H1 (cell line): ENCODE results near the gene TMEM45A. TPM values are rescaled to one million over a fixed set of nuclear protein-coding genes. Genes with fewer than 3 reads are reported as not detected.

Experiments
- CTCF ChIA-PET: fragments of 300-600 bp; sonication (Branson Sonifier 250); formaldehyde crosslinking; loops from one replicate; lab custom pipeline; 2021; ENCODE audit not compliant: partially characterized antibody; lab: Charles Lee
- POLR2A ChIA-PET: fragments of 300-600 bp; sonication (Branson Sonifier 250); formaldehyde crosslinking; loops from one replicate; lab custom pipeline; 2021; ENCODE audit warnings: inconsistent platforms; ENCODE audit not compliant: partially characterized antibody; lab: Charles Lee
- DNase-seq, 2 experiments: peaks; one replicate each; pipeline versions ENCODE4 v3.0.0 to v3.0.0-alpha.2; 2010 to 2022; ENCODE audit warnings: low spot score in 2 of 2, low read depth in 1 of 2, mixed read lengths in 1 of 2
- FAIRE-seq: peaks from 2 replicates; lab custom pipeline; 2011; peaks lifted over from hg19 to GRCh38; lab: Jason Lieb, UNC
- H2AFZ ChIP-seq: 2 replicates; pipeline ENCODE4 v1.8.1; 2012; ENCODE audit warnings: low read length, inconsistent platforms
- H2AK5ac ChIP-seq: 2 replicates; pipeline ENCODE4 v1.6.1; 2013; ENCODE audit warnings: low read depth, low read length
- H2BK120ac ChIP-seq: replicated peaks from 2 replicates; pipeline ENCODE3; 2013; ENCODE audit warnings: low read depth, low read length, inconsistent platforms
- H2BK12ac ChIP-seq: 2 replicates; pipeline ENCODE4 v1.6.1; 2013; ENCODE audit warnings: low read depth, low read length
- H2BK15ac ChIP-seq: 2 replicates; pipeline ENCODE4 v1.6.1; 2013; ENCODE audit warnings: low read length
- H2BK20ac ChIP-seq: 2 replicates; pipeline ENCODE4 v1.6.1; 2013; ENCODE audit warnings: low read length
- H2BK5ac ChIP-seq: 2 replicates; pipeline ENCODE4 v1.6.1; 2013; ENCODE audit warnings: low read depth, low read length
- H3K14ac ChIP-seq: 2 replicates; pipeline ENCODE4 v1.6.1; 2013; ENCODE audit warnings: inconsistent platforms; ENCODE audit not compliant: insufficient read length
- H3K18ac ChIP-seq: 2 replicates; pipeline ENCODE4 v1.6.1; 2013; ENCODE audit warnings: low read length; ENCODE audit errors: extremely low read depth
- H3K23ac ChIP-seq: 2 replicates; pipeline ENCODE4 v1.6.1; 2013; ENCODE audit warnings: inconsistent platforms; ENCODE audit not compliant: insufficient read length
- H3K23me2 ChIP-seq: 2 replicates; pipeline ENCODE4 v1.6.1; 2013; ENCODE audit warnings: low read depth, low read length
- H3K27ac ChIP-seq: 2 replicates; pipeline ENCODE4 v1.6.1; 2011; ENCODE audit warnings: low read depth, low read length, inconsistent platforms
- H3K27me3 ChIP-seq, 4 experiments: replicated peaks in 1 of 4; 1 replicate in 1 of 4; 2 replicates in 3 of 4; pipeline versions ENCODE4 v1.6.1 to v1.8.1; 2011 to 2013; ENCODE audit warnings: low read length in 3 of 4, mild to moderate bottlenecking in 3 of 4, inconsistent platforms in 2 of 4, mixed read lengths in 2 of 4, moderate library complexity in 1 of 4; ENCODE audit not compliant: control insufficient read depth in 3 of 4, insufficient read depth in 3 of 4; ENCODE audit errors: extremely low read depth in 1 of 4
- H3K36me3 ChIP-seq, 4 experiments: 2 replicates each; pipeline versions ENCODE4 v1.6.1 to v1.8.1; 2011 to 2013; ENCODE audit warnings: mild to moderate bottlenecking in 4 of 4, low read length in 3 of 4, moderate library complexity in 2 of 4, control low read depth in 1 of 4, inconsistent platforms in 1 of 4; ENCODE audit not compliant: insufficient read depth in 4 of 4, control insufficient read depth in 2 of 4
- H3K4ac ChIP-seq: replicated peaks from 2 replicates; pipeline ENCODE3; 2013; ENCODE audit warnings: low read length, low read depth, mixed read lengths, inconsistent platforms; ENCODE audit not compliant: insufficient read length
- H3K4me1 ChIP-seq, 4 experiments: replicated peaks in 1 of 4; 1 replicate in 1 of 4; 2 replicates in 3 of 4; pipeline versions ENCODE4 v1.6.1 to v1.8.1; 2011 to 2013; ENCODE audit warnings: low read length in 3 of 4, inconsistent platforms in 2 of 4, mixed read lengths in 1 of 4; ENCODE audit not compliant: insufficient read depth in 4 of 4, control insufficient read depth in 3 of 4
- H3K4me2 ChIP-seq, 2 experiments: 2 replicates each; pipeline versions ENCODE4 v1.6.1 to v1.8.1; 2011 to 2013; ENCODE audit warnings: low read depth in 2 of 2, low read length in 2 of 2, control low read depth in 1 of 2, inconsistent platforms in 1 of 2, mild to moderate bottlenecking in 1 of 2; ENCODE audit not compliant: insufficient read depth in 1 of 2
- H3K4me3 ChIP-seq, 4 experiments: fragments of 200-600, 300-600 bp in 1 of 4; sonication (generic), shearing (Covaris generic), sonication (Bioruptor Twin) in 1 of 4; 2 replicates each; pipeline versions ENCODE4 v1.5.1 to v1.8.1; 2011 to 2016; ENCODE audit warnings: low read length in 4 of 4, low read depth in 3 of 4, control low read depth in 2 of 4, inconsistent platforms in 2 of 4, mild to moderate bottlenecking in 2 of 4, mixed read lengths in 1 of 4, moderate library complexity in 1 of 4; ENCODE audit not compliant: insufficient read depth in 2 of 4; ENCODE audit errors: extremely low read depth in 1 of 4
- H3K56ac ChIP-seq: replicated peaks from 2 replicates; pipeline ENCODE3; 2013; ENCODE audit warnings: low read depth, mild to moderate bottlenecking, mixed read lengths, low read length, inconsistent platforms; ENCODE audit not compliant: insufficient read length
- H3K79me1 ChIP-seq: 2 replicates; pipeline ENCODE4 v1.6.1; 2013; ENCODE audit warnings: low read depth, low read length, control low read depth
- H3K79me2 ChIP-seq, 2 experiments: 2 replicates each; pipeline versions ENCODE4 v1.6.1 to v1.8.1; 2012 to 2013; ENCODE audit warnings: low read length in 2 of 2, mild to moderate bottlenecking in 2 of 2, inconsistent platforms in 1 of 2; ENCODE audit not compliant: insufficient read depth in 2 of 2, control insufficient read depth in 1 of 2
- H3K9ac ChIP-seq, 4 experiments: replicated peaks in 1 of 4; 1 replicate in 1 of 4; 2 replicates in 3 of 4; pipeline versions ENCODE4 v1.6.1 to v1.8.1; 2011 to 2013; ENCODE audit warnings: low read depth in 3 of 4, low read length in 3 of 4, control low read depth in 2 of 4, mild to moderate bottlenecking in 2 of 4, moderate library complexity in 2 of 4, inconsistent platforms in 1 of 4; ENCODE audit errors: extremely low read depth in 1 of 4
- H3K9me3 ChIP-seq, 2 experiments: 2 replicates each; pipeline versions ENCODE4 v1.6.1 to v1.8.1; 2012 to 2013; ENCODE audit warnings: mild to moderate bottlenecking in 2 of 2, moderate library complexity in 2 of 2, control low read depth in 1 of 2, inconsistent platforms in 1 of 2, low read depth in 1 of 2, low read length in 1 of 2, mixed read lengths in 1 of 2; ENCODE audit not compliant: insufficient read depth in 2 of 2
- H4K20me1 ChIP-seq, 2 experiments: replicated peaks in 1 of 2; 2 replicates each; pipeline versions ENCODE3 to v1.8.1; 2011 to 2013; ENCODE audit warnings: inconsistent platforms in 2 of 2, low read length in 2 of 2, mild to moderate bottlenecking in 1 of 2; ENCODE audit not compliant: insufficient read depth in 2 of 2, control insufficient read depth in 1 of 2
- H4K5ac ChIP-seq: 2 replicates; pipeline ENCODE4 v1.6.1; 2013; ENCODE audit warnings: low read length, low read depth, mixed read lengths, inconsistent platforms; ENCODE audit not compliant: insufficient read length
- H4K8ac ChIP-seq: 2 replicates; pipeline ENCODE4 v1.8.0; 2013; ENCODE audit warnings: mild to moderate bottlenecking, moderate library complexity, low read length, inconsistent platforms; ENCODE audit not compliant: insufficient read depth; ENCODE audit errors: extremely low read depth
- H4K91ac ChIP-seq: replicated peaks from 2 replicates; pipeline ENCODE3; 2013; ENCODE audit warnings: low read length, mixed read lengths, inconsistent platforms; ENCODE audit not compliant: insufficient read length
- RNF2 ChIP-seq: fragments of 200-900, 300-1000 bp; sonication (generic); IDR thresholded peaks from 2 replicates; pipeline ENCODE4 v1.7.1; 2016; ENCODE audit warnings: borderline replicate concordance, low read depth, mild to moderate bottlenecking, antibody characterized with exemption, low read length; ENCODE audit not compliant: poor library complexity, severe bottlenecking; ENCODE audit errors: missing control alignments
- TEAD4 ChIP-seq: IDR thresholded peaks from 2 replicates; pipeline ENCODE4 v1.6.1; 2012; ENCODE audit warnings: low read depth, low read length, inconsistent platforms, mixed read lengths
- WGBS, 2 experiments: shearing (Covaris generic) in 1 of 2; methylation state at CpG; one replicate each; pipeline versions ENCODE4 v1.1.6 to v1.1.7; 2013 to 2015; ENCODE audit warnings: low lambda C conversion rate in 2 of 2, mixed read lengths in 2 of 2, inconsistent platforms in 1 of 2, low coverage in 1 of 2, missing lambda C conversion rate in 1 of 2; ENCODE audit not compliant: insufficient replicate concordance in 2 of 2, insufficient coverage in 1 of 2, insufficient read length in 1 of 2; ENCODE audit errors: extremely low coverage in 1 of 2, missing lambda C conversion rate in 1 of 2; 5-methylcytosine and 5-hydroxymethylcytosine counted together
- polyA plus RNA-seq, 7 experiments: library from polyadenylated mRNA; depleted of rRNA in 3 of 7; stranded (reverse) in 5 of 7; unstranded in 2 of 7; fragments of >200 nt in 5 of 7; fragments of 200-250 nt in 2 of 7; gene quantifications; 1 replicate in 5 of 7; 2 replicates in 1 of 7; 4 replicates in 1 of 7; pipeline versions ENCODE4 v1.2.1 to v1.2.3, GENCODE V29; 2011 to 2013; ENCODE audit warnings: missing spikeins in 2 of 7, mixed read lengths in 2 of 7
- total RNA-seq: library from RNA; stranded (reverse); fragmentation: NEBNext Ultra II Directional; extraction: Animal tissue kit (Norgen Biotek cat#: 25700); gene quantifications from 2 replicates; pipeline ENCODE4 v1.2.1, GENCODE V29; 2021

TMEM45A gene
- total and polyA plus RNA-seq, 2 of the 8 experiments (the other 6 are each of a cell fraction or from before 2014, with no cell fraction given) = 12.9 to 14.2 TPM

- H3K9me3 ChIP-seq = no peaks in the 10 kb centered on the region; a peak in 1 of 4 replicates
- no peak overlapping the region for H2BK12ac ChIP-seq
- 0 out of 2 replicates have a peak overlapping the region, but pooled peaks have one; percentile 22 for H2BK5ac ChIP-seq
- no peak overlapping the region for H4K91ac ChIP-seq
- H2BK120ac ChIP-seq = no peak overlapping the region
- H2AK5ac ChIP-seq = no peak overlapping the region
- no peak overlapping the region for H2BK15ac ChIP-seq
- no peaks in the 10 kb centered on the region for H3K27me3 ChIP-seq
- H3K4ac ChIP-seq = no peak overlapping the region
- H3K4me2 ChIP-seq = no peak overlapping the region
- H3K23me2 ChIP-seq = no peaks in the 10 kb centered on the region
- H3K56ac ChIP-seq = no peak overlapping the region
- H3K4me3 ChIP-seq = no peak overlapping the region
- H3K18ac ChIP-seq = no peak overlapping the region
- peaks cover 0 to 4% (median 1%) of the 10 kb centered on the region in 4 experiments; a peak in 2 of 7 replicates for H3K4me1 ChIP-seq
- H4K20me1 ChIP-seq = no peaks in the 10 kb centered on the region
- DNase-seq = no peak
- H3K23ac ChIP-seq = no peak overlapping the region
- H3K14ac ChIP-seq = no peak overlapping the region
- H4K5ac ChIP-seq = no peak overlapping the region
- TF ChIP-seq RNF2 = no peak
- 0 out of 2 replicates have a peak, but pooled peaks have one; percentile 5 for TF ChIP-seq TEAD4
- TF ChIP-seq, all 59 proteins: peak for 1
- 90% methylated on average over 8 of the region's 8 CpGs; no CpG with 5 or more reads in 1 of the 2 experiments for WGBS, 2 experiments
- POLR2A ChIA-PET = no interaction called here
- FAIRE-seq = no peak
- Histone ChIP-seq H2AFZ (no peak overlapping the region), H4K8ac (peak overlapping the region; percentile 57; the same call in 1 of the 2 replicates), H3K79me2 (no peaks in the 10 kb centered on the region), H3K27ac (no peak overlapping the region), H3K36me3 (no peaks in the 10 kb centered on the region), H3K79me1 (no peaks in the 10 kb centered on the region), H3K9ac (no peak overlapping the region), H2BK20ac (no peak overlapping the region)
- CTCF ChIA-PET = interaction anchor here (1.6 kb wide), 1 partner anchor 37 kb away, joined by 3 read pairs; no protein-coding TSS in a partner anchor
Observed at GRCh38 chr3:100500320-100500880, 8.0 kb downstream of the TMEM45A start.
